HG03025 (cell line): ENCODE measurements around the gene ZBTB47.

Experiments
- ATAC-seq: cut with Tn5 transposase; IDR thresholded peaks from one replicate; pipeline ENCODE4 v1.9.1; 2021; ENCODE audit warnings: mild to moderate bottlenecking, moderate library complexity; ENCODE audit not compliant: unreplicated experiment, low FRiP score

Gene ZBTB47

GRCh38 chr3:42664438-42664803 lies 10.9 kb downstream of the ZBTB47 start:
- ATAC-seq: no peak

GRCh38 chr3:42665050-42665878 lies 11.8 kb downstream of the ZBTB47 start:
- no peak for ATAC-seq

GRCh38 chr3:42666022-42666421 lies 12.5 kb downstream of the ZBTB47 start:
- no peak for ATAC-seq

- no peak for ATAC-seq
Observed at GRCh38 chr3:42666577-42666998, 13.1 kb downstream of the ZBTB47 start.

- no peak for ATAC-seq
Observed at GRCh38 chr3:42667096-42667522, 13.6 kb downstream of the ZBTB47 start.

- ATAC-seq: no peak
Observed at GRCh38 chr3:42667523-42668412, 14.3 kb downstream of the ZBTB47 start.

GRCh38 chr3:42668413-42668760 lies 14.9 kb downstream of the ZBTB47 start:
- ATAC-seq: no peak

- ATAC-seq: no peak
Observed at GRCh38 chr3:42668793-42669217, 15.3 kb downstream of the ZBTB47 start.

- ATAC-seq: no peak
Observed at GRCh38 chr3:42670051-42670576, 16.6 kb downstream of the ZBTB47 start.

GRCh38 chr3:42670670-42671069 lies 17.2 kb downstream of the ZBTB47 start:
- ATAC-seq: no peak

GRCh38 chr3:42672515-42672914 lies 19.0 kb downstream of the ZBTB47 start:
- no peak for ATAC-seq

- ATAC-seq: no peak
Observed at GRCh38 chr3:42673082-42673481, 19.6 kb downstream of the ZBTB47 start.

- ATAC-seq: no peak
Observed at GRCh38 chr3:42674146-42674545, 20.6 kb downstream of the ZBTB47 start.

- no peak for ATAC-seq
Observed at GRCh38 chr3:42675909-42676308, 22.4 kb downstream of the ZBTB47 start.

- no peak for ATAC-seq
Observed at GRCh38 chr3:42678447-42678846, 24.9 kb downstream of the ZBTB47 start.

- ATAC-seq: no peak
Observed at GRCh38 chr3:42680271-42680670, 26.8 kb downstream of the ZBTB47 start.

- ATAC-seq: no peak
Observed at GRCh38 chr3:42680806-42681205, 27.3 kb downstream of the ZBTB47 start.

GRCh38 chr3:42681361-42682038 lies 28.0 kb downstream of the ZBTB47 start:
- no peak for ATAC-seq

GRCh38 chr3:42682301-42683070 lies 29.0 kb downstream of the ZBTB47 start:
- no peak for ATAC-seq
